ENCODE measurements around the gene BBS2.

- TF ChIP-seq CTCF (IDR thresholded peaks at IDR 0.05; ENCODE audit: poor library complexity) (no peak), EZH2 (IDR thresholded peaks at IDR 0.05; ENCODE audit: borderline replicate concordance) (no peak), EZH2phosphoT487 (IDR thresholded peaks at IDR 0.05; ENCODE audit: low read depth, severe bottlenecking, unreplicated experiment) (no peak)
Observed at GRCh38 chr16:56480776-56481467, 38.9 kb downstream of the BBS2 start.

Measured in hepatocyte (in vitro differentiated cells).